Measurements from ENCODE around the gene RADIL.

DNA sequence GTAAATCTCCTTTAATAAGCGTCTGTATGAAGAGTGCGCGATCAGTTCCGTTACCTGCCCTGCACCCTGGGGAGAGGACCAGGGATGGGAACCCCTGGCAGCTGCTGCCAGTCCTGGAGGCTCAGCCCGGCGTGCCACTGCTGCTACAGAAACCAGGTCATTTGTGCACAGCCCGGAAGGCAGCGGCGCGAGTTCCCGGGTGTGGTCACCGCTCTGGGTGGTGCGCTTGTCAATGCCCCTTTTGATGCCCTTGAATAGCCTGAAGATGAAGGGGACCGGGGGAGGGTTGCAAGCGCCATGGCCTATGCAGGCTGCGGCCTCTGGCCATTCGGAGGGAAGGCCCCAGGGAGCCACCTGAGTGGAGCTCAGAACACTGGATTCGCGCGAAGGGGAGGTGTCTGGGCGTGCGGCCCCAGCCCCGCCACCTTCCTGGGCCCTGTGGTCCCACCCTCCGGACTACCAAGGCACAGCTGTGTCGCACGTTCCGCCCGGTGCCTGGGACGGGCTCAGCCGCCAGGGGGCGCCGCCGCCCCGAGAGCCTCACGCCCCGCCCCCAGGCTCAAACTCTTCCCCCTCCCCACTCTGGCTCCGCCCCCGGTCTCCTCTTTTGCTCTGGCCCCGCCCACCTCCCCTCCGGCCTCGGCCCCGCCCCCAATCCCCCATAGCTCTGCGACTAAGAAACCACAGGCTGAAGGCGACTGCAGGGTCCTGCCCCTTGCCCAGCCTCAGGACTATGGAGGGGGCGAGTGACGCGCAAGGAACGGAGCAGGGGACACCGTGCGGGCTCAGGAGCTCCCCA is 91.6 kb downstream of the RADIL start:
- TF ChIP-seq, protein P1, sequence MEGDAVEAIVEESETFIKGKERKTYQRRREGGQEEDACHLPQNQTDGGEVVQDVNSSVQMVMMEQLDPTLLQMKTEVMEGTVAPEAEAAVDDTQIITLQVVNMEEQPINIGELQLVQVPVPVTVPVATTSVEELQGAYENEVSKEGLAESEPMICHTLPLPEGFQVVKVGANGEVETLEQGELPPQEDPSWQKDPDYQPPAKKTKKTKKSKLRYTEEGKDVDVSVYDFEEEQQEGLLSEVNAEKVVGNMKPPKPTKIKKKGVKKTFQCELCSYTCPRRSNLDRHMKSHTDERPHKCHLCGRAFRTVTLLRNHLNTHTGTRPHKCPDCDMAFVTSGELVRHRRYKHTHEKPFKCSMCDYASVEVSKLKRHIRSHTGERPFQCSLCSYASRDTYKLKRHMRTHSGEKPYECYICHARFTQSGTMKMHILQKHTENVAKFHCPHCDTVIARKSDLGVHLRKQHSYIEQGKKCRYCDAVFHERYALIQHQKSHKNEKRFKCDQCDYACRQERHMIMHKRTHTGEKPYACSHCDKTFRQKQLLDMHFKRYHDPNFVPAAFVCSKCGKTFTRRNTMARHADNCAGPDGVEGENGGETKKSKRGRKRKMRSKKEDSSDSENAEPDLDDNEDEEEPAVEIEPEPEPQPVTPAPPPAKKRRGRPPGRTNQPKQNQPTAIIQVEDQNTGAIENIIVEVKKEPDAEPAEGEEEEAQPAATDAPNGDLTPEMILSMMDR (conservative IDR thresholded peaks at IDR 0.05; ENCODE audit: low read depth, low read length) = peak; percentile 56
- TF ChIP-seq EZH2 (IDR thresholded peaks at IDR 0.05; ENCODE audit: borderline replicate concordance, low read depth, low read length, poor library complexity, severe bottlenecking) = no peak
